ENCODE measurements around the gene LPA.
"Not testable (repeated sequence)": the region's sequence is repeated elsewhere in the genome, so short reads cannot be mapped to it uniquely, and the experiment has no call there.

LPA gene, protein sequence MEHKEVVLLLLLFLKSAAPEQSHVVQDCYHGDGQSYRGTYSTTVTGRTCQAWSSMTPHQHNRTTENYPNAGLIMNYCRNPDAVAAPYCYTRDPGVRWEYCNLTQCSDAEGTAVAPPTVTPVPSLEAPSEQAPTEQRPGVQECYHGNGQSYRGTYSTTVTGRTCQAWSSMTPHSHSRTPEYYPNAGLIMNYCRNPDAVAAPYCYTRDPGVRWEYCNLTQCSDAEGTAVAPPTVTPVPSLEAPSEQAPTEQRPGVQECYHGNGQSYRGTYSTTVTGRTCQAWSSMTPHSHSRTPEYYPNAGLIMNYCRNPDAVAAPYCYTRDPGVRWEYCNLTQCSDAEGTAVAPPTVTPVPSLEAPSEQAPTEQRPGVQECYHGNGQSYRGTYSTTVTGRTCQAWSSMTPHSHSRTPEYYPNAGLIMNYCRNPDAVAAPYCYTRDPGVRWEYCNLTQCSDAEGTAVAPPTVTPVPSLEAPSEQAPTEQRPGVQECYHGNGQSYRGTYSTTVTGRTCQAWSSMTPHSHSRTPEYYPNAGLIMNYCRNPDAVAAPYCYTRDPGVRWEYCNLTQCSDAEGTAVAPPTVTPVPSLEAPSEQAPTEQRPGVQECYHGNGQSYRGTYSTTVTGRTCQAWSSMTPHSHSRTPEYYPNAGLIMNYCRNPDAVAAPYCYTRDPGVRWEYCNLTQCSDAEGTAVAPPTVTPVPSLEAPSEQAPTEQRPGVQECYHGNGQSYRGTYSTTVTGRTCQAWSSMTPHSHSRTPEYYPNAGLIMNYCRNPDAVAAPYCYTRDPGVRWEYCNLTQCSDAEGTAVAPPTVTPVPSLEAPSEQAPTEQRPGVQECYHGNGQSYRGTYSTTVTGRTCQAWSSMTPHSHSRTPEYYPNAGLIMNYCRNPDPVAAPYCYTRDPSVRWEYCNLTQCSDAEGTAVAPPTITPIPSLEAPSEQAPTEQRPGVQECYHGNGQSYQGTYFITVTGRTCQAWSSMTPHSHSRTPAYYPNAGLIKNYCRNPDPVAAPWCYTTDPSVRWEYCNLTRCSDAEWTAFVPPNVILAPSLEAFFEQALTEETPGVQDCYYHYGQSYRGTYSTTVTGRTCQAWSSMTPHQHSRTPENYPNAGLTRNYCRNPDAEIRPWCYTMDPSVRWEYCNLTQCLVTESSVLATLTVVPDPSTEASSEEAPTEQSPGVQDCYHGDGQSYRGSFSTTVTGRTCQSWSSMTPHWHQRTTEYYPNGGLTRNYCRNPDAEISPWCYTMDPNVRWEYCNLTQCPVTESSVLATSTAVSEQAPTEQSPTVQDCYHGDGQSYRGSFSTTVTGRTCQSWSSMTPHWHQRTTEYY (N-terminal part only)

GRCh38 chr6:160664198-160664597, at the start of gene LPA:
TSS of gene LPA (minus strand) at chr6:160664275. CDS start at chr6:160664214, 61 bp downstream.
- not testable (repeated sequence) for DNase-seq

DNA sequence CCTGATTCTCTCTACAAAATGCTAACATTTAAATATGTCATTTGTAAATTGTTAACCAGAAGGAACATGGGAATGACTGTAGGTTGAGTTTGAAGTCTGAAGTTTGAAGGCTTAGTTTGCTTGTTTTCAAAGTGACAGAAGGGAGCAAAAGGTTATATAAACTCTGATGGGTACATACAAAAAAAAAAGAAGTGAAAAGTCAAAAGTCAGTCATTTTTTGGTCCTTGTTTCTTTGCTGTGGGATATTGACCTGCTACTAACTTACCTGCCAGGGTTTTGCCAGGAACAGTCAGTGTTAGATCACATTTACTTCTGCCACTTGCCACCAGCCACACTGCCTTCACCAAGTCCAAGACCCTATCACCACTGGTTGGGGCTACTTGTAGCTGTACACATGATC, 44.9 kb upstream of the LPA start:
- DNase-seq, result not testable (repeated sequence)

GRCh38 chr6:160704688-160705087, 40.6 kb upstream of the LPA start:
- not testable (repeated sequence) for DNase-seq

DNA sequence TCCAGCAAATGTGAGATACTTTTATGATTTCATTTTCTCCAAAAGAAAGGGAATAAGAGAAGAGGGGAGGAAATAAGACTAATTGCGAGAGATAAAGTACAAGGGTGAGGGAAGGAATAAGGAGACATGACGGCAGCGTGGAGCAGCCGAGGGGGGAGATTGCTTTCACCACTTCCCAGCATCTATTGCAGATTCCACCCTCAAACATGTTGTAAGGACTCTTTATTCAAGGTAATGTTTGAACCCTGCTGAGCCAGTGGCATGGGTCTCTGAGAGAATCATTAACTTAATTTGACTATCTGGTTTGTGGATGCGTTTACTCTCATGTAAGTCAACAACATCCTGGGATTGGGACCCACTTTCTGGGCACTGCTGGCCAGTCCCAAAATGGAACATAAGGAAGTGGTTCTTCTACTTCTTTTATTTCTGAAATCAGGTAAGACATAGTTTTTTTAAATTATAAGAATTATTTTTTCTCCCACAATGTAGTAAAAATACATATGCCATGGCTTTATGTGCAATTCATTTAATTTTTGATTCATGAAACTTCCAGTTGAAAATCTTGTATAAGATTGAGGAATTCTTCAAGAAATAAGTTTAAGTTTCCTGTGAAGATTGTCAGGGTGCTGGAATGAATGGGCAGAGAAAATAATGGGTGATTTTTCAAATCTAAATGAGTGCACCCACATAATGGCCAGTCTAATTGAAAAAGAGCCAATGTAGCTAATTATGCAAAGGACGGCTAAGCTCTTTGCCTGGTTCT, 38.0 kb upstream of the LPA start, which contains the start of gene PLG:
PLG (plus strand) TSS at position 327 of the 763 bp plus-strand sequence; CDS start at position 388, 61 bp downstream.
- DNase-seq, result not testable (repeated sequence)

- no peak for DNase-seq
These were observed 33.8 kb upstream of the LPA start for GRCh38 chr6:160697826-160698225.

GRCh38 chr6:160696884-160697283, 32.8 kb upstream of the LPA start:
- DNase-seq, result not testable (repeated sequence)

- not testable (repeated sequence) for DNase-seq
These were observed 31.5 kb upstream of the LPA start for GRCh38 chr6:160695622-160696021.

DNA sequence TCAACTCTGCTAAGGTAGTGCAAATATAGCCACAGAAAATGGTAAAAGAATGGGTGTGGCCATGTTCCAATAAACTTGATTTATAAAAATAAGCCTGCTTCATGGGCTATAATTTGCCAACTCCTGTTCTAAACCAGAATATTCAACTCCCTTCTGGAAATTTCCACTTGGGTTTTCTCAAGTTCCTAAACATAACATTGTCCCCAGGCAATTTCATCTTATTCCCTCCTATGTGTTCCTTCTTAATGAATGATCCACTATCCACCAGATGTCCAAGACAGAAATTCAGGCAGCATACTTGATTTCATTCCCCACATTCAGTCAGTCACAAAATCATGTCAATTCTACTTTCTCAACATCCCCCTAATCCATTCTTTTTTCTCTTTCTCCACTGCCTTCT, 30.9 kb upstream of the LPA start:
- not testable (repeated sequence) for DNase-seq

DNA sequence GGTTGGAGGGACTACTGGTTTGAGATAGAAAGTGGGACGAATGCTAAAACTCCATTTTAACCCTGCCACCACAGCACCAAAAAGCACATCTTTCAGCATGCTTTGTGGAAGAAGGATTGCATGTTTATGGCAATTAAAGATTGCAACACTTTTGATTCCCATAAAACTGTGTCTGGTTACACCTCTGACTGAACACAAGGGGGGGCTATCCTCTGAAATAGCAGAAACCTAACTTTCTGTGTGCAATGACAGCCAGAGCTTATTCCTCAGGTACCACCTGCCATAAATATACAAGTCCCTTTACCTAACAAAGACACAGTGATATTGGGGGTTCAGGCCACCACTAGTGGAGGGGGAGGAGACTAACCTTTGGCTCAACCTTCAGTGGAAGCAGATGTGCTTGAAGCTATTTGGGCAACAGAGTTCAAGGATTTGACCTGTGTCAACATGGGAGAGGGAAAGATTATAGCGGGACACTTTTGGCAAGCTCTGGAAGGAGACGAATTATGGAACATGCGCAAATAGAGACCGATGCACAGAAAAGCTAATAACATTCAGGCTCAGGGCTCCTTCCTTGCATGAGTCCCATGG, 28.4 kb upstream of the LPA start:
- DNase-seq, result no peak

- no peak for DNase-seq
These were observed 27.5 kb upstream of the LPA start for GRCh38 chr6:160691617-160692016.

- DNase-seq, result no peak
These were observed 26.4 kb upstream of the LPA start for GRCh38 chr6:160690458-160690857.

- no peak for DNase-seq
These were observed 21.8 kb upstream of the LPA start for GRCh38 chr6:160685762-160686450.

GRCh38 chr6:160685101-160685761, 21.2 kb upstream of the LPA start:
- DNase-seq, result not testable (repeated sequence)

GRCh38 chr6:160679402-160679769, 15.3 kb upstream of the LPA start:
- DNase-seq, result no peak

GRCh38 chr6:160678744-160679401, 14.8 kb upstream of the LPA start:
- no peak for DNase-seq

GRCh38 chr6:160678230-160678629, 14.2 kb upstream of the LPA start:
- DNase-seq, result no peak

- DNase-seq, result not testable (repeated sequence)
These were observed 12.3 kb upstream of the LPA start for GRCh38 chr6:160676418-160676817.

- DNase-seq, result no peak
These were observed 4.5 kb upstream of the LPA start for GRCh38 chr6:160668589-160668988.
